ENCODE measurements around the gene AP2A2. TPM values are rescaled to one million over a fixed set of nuclear protein-coding genes. Genes with fewer than 3 reads are reported as not detected.

Gene AP2A2
- total RNA-seq, 1 donor from 2014 or later: 228 TPM

DNA sequence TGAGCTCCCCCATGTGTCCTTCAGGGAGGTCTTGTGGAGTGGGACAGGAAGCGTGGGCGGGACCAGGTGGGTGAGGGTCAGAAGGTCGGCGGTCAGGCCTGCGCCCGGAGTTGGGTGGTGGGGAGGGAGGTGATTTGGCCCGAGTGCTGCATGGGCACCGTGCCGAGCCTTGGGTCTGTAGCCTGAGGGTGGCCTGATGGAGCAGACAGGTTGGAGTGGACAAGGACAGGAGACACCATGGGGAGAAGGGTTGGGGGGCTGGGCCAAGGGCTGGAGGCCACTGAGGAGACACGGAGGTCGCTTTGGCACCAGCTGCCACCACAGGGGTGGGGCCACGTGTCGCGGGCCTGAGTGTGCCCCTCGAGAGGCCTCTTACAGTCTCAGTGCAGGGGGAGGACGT, 53.1 kb downstream of the AP2A2 start:
- peaks cover 24% of the 10 kb centered on the region for H3K4me1 Mint-ChIP-seq (ENCODE audit: low read depth, unreplicated experiment)
- peak overlapping the region; percentile 77 for H3K27ac Mint-ChIP-seq (ENCODE audit: unreplicated experiment)

DNA sequence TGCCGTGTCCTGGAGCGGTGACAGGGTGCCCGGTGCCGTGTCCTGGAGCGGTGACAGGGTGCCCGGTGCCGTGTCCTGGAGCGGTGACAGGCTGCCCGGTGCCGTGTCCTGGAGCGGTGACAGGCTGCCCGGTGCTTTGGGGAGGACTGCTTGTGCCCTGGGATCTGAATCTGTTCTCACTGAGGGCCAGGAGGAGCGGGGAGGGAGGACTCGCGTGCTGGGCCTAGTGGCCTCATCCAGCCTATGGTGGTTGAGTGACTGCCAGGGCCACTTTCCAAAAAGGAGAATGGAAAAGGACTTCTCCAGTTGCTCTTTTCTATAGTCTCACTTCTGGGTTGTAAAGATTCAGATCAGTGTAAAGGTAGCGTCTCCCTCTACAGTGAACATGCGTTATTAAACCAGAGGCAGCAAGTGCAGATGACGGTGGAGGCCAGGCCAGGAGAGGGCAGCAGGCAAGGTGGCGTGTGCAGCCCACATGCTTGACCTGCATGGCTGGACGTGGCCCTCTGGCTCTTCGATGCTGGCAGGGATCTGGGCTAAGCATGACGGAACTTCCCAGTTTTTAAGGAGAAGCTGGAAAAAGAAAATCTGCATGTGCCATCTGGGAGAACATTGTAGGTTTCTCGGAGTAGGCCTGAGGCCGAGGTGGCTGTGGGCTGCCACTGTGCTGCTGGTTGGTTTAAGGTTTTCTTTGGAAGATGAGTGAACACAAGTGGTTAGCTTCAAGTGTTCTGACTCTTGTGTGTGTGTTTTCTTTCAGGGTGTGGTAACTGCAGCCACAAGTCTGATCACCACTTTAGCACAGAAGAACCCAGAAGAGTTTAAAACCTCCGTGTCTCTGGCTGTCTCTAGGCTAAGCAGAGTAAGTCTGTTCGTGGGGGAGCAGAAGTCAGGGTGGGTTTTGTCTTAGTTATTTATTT, 55.0 kb downstream of the AP2A2 start:
- Mint-ChIP-seq H3K9me3 (ENCODE audit: unreplicated experiment) (peaks cover 7% of the 10 kb centered on the region), H3K4me1 (ENCODE audit: low read depth, unreplicated experiment) (peaks cover 19% of the 10 kb centered on the region), H3K4me3 (ENCODE audit: unreplicated experiment) (no peak overlapping the region), H3K27me3 (ENCODE audit: unreplicated experiment) (peaks cover 7% of the 10 kb centered on the region), H3K36me3 (ENCODE audit: unreplicated experiment) (no peaks in the 10 kb centered on the region), H3K27ac (ENCODE audit: unreplicated experiment) (no peak overlapping the region)
- DNase-seq: no peak
- no peak for TF ChIP-seq CTCF (IDR thresholded peaks at IDR 0.05; ENCODE audit: partially characterized antibody, unreplicated experiment)

More for the DNA sequence above, 53.1 kb downstream of the AP2A2 start:
- DNase-seq: no peak
- H3K27me3 Mint-ChIP-seq (ENCODE audit: unreplicated experiment): peaks cover 16% of the 10 kb centered on the region
- H3K36me3 Mint-ChIP-seq (ENCODE audit: unreplicated experiment): no peaks in the 10 kb centered on the region
- no peak overlapping the region for H3K4me3 Mint-ChIP-seq (ENCODE audit: unreplicated experiment)
- H3K9me3 Mint-ChIP-seq (ENCODE audit: unreplicated experiment): peaks cover 13% of the 10 kb centered on the region
- TF ChIP-seq CTCF (IDR thresholded peaks at IDR 0.05; ENCODE audit: partially characterized antibody, unreplicated experiment): no peak

GRCh38 chr11:981764-982163, 56.1 kb downstream of the AP2A2 start:
- H3K9me3 Mint-ChIP-seq (ENCODE audit: unreplicated experiment): peaks cover 7% of the 10 kb centered on the region
- TF ChIP-seq CTCF (IDR thresholded peaks at IDR 0.05; ENCODE audit: partially characterized antibody, unreplicated experiment): no peak
- no peak overlapping the region for H3K27ac Mint-ChIP-seq (ENCODE audit: unreplicated experiment)
- no peak for DNase-seq
- H3K4me3 Mint-ChIP-seq (ENCODE audit: unreplicated experiment): no peak overlapping the region
- H3K4me1 Mint-ChIP-seq (ENCODE audit: low read depth, unreplicated experiment): peaks cover 15% of the 10 kb centered on the region
- H3K36me3 Mint-ChIP-seq (ENCODE audit: unreplicated experiment): no peaks in the 10 kb centered on the region
- H3K27me3 Mint-ChIP-seq (ENCODE audit: unreplicated experiment): peaks cover 7% of the 10 kb centered on the region

GRCh38 chr11:984546-984945, 58.9 kb downstream of the AP2A2 start:
- Mint-ChIP-seq H3K9me3 (ENCODE audit: unreplicated experiment) (peaks cover 5% of the 10 kb centered on the region), H3K27ac (ENCODE audit: unreplicated experiment) (no peak overlapping the region), H3K4me3 (ENCODE audit: unreplicated experiment) (no peak overlapping the region), H3K27me3 (ENCODE audit: unreplicated experiment) (peaks cover 11% of the 10 kb centered on the region), H3K36me3 (ENCODE audit: unreplicated experiment) (no peaks in the 10 kb centered on the region), H3K4me1 (ENCODE audit: low read depth, unreplicated experiment) (peaks cover 6% of the 10 kb centered on the region)
- no peak for DNase-seq
- TF ChIP-seq CTCF (IDR thresholded peaks at IDR 0.05; ENCODE audit: partially characterized antibody, unreplicated experiment): no peak

GRCh38 chr11:985406-985805, 59.7 kb downstream of the AP2A2 start:
- Mint-ChIP-seq H3K4me1 (ENCODE audit: low read depth, unreplicated experiment) (peaks cover 6% of the 10 kb centered on the region), H3K27ac (ENCODE audit: unreplicated experiment) (no peak overlapping the region), H3K36me3 (ENCODE audit: unreplicated experiment) (no peaks in the 10 kb centered on the region), H3K4me3 (ENCODE audit: unreplicated experiment) (no peak overlapping the region), H3K27me3 (ENCODE audit: unreplicated experiment) (peaks cover 11% of the 10 kb centered on the region), H3K9me3 (ENCODE audit: unreplicated experiment) (peaks cover 5% of the 10 kb centered on the region)
- no peak for TF ChIP-seq CTCF (IDR thresholded peaks at IDR 0.05; ENCODE audit: partially characterized antibody, unreplicated experiment)
- DNase-seq: no peak

Data from glutamatergic neuron (in vitro differentiated cells).